Keratinocyte (primary cell): Measurements from ENCODE around the gene ADCY5. TPM values are rescaled to one million over a fixed set of nuclear protein-coding genes. Genes with fewer than 3 reads are reported as not detected.

Experiments used
- DNase-seq: peaks from one replicate; pipeline ENCODE4 v3.0.0-alpha.2; 2011; ENCODE audit warnings: low read depth, missing footprints, low spot score
- FAIRE-seq: peaks from 2 replicates; lab custom pipeline; 2011; peaks lifted over from hg19 to GRCh38; lab: Jason Lieb, UNC
- H2AFZ ChIP-seq: 2 replicates; pipeline ENCODE4 v1.6.0; 2012; ENCODE audit warnings: low read length, control low read depth, inconsistent platforms; ENCODE audit not compliant: control insufficient read depth
- H3K27ac ChIP-seq: 2 replicates; pipeline ENCODE4 v1.5.1; 2011; ENCODE audit warnings: low read length; ENCODE audit not compliant: control insufficient read depth, insufficient read depth
- H3K27me3 ChIP-seq: 3 replicates; pipeline ENCODE4 v1.6.0; 2011; ENCODE audit warnings: low read length; ENCODE audit not compliant: control insufficient read depth, insufficient read depth; ENCODE audit errors: extremely low read depth
- H3K36me3 ChIP-seq, 2 experiments: 2 replicates in 1 of 2; 3 replicates in 1 of 2; pipeline ENCODE4 v1.5.1; 2011; ENCODE audit warnings: low read length in 2 of 2, mild to moderate bottlenecking in 1 of 2; ENCODE audit not compliant: control insufficient read depth in 2 of 2, insufficient read depth in 2 of 2; ENCODE audit errors: extremely low read depth in 1 of 2
- H3K4me1 ChIP-seq: 3 replicates; pipeline ENCODE4 v1.5.1; 2011; ENCODE audit warnings: low read length; ENCODE audit not compliant: control insufficient read depth, insufficient read depth; ENCODE audit errors: extremely low read depth
- H3K4me2 ChIP-seq: 3 replicates; pipeline ENCODE4 v1.6.0; 2011; ENCODE audit warnings: low read depth, low read length; ENCODE audit not compliant: control insufficient read depth, insufficient read depth; ENCODE audit errors: extremely low read depth
- H3K4me3 ChIP-seq, 3 experiments: fragments of 200-600 bp in 1 of 3; sonication (generic) in 1 of 3; 2 replicates in 2 of 3; 3 replicates in 1 of 3; pipeline ENCODE4 v1.5.1; 2011 to 2016; ENCODE audit warnings: low read length in 3 of 3, mild to moderate bottlenecking in 3 of 3, control low read depth in 2 of 3, inconsistent platforms in 1 of 3, low read depth in 1 of 3, mixed read lengths in 1 of 3, mixed run types in 1 of 3, moderate library complexity in 1 of 3; ENCODE audit not compliant: control insufficient read depth in 2 of 3, insufficient read depth in 2 of 3; ENCODE audit errors: extremely low read depth in 1 of 3
- H3K79me2 ChIP-seq: 2 replicates; pipeline ENCODE4 v1.6.0; 2012; ENCODE audit warnings: low read length; ENCODE audit not compliant: control insufficient read depth, insufficient read depth
- H3K9ac ChIP-seq: 3 replicates; pipeline ENCODE4 v1.6.0; 2011; ENCODE audit warnings: low read length; ENCODE audit not compliant: control insufficient read depth, insufficient read depth; ENCODE audit errors: extremely low read depth
- H3K9me1 ChIP-seq: 3 replicates; pipeline ENCODE4 v1.6.0; 2011; ENCODE audit warnings: low read length; ENCODE audit not compliant: control insufficient read depth, insufficient read depth; ENCODE audit errors: extremely low read depth
- H3K9me3 ChIP-seq: 2 replicates; pipeline ENCODE4 v1.5.1; 2012; ENCODE audit warnings: low read depth, low read length; ENCODE audit not compliant: control insufficient read depth
- H4K20me1 ChIP-seq: 3 replicates; pipeline ENCODE4 v1.6.0; 2011; ENCODE audit warnings: low read length; ENCODE audit not compliant: control insufficient read depth, insufficient read depth; ENCODE audit errors: extremely low read depth
- EZH2 ChIP-seq: IDR thresholded peaks from one replicate; pipeline ENCODE4 v1.6.1; 2012; ENCODE audit warnings: inconsistent platforms, mild to moderate bottlenecking, low read length, moderate library complexity
- dilution Hi-C: fragments of 300-500 bp; cut with MboI; formaldehyde crosslinking; loops from one replicate; pipeline ENCODE4 v1.7.0; 2020; ENCODE audit warnings: low sequenced_read_pairs; ENCODE audit not compliant: extremely low pct_ligation_motif_present
- polyA plus RNA-seq, 5 experiments: library from polyadenylated mRNA; depleted of rRNA in 3 of 5; stranded (reverse) in 3 of 5; stranded (forward) in 1 of 5; unstranded in 1 of 5; fragments of >200 nt; gene quantifications; 1 replicate in 1 of 5; 2 replicates in 3 of 5; 3 replicates in 1 of 5; pipeline versions ENCODE4 v1.2.1 to v1.2.3, GENCODE V29; 2011 to 2012; ENCODE audit warnings: missing spikeins in 2 of 5, low read depth in 1 of 5, low replicate concordance in 1 of 5
- TF ChIP-seq, protein P1 (sequence below), 3 experiments: IDR thresholded peaks in 1 of 3; conservative IDR thresholded peaks in 1 of 3; optimal IDR thresholded peaks in 1 of 3; 2 replicates in 2 of 3; 3 replicates in 1 of 3; pipeline versions ENCODE3 to v1.5.1; 2011; ENCODE audit warnings: low read length in 3 of 3, mild to moderate bottlenecking in 3 of 3, moderate library complexity in 2 of 3, control low read depth in 1 of 3, inconsistent platforms in 1 of 3; ENCODE audit not compliant: insufficient read depth in 2 of 3; ENCODE audit errors: extremely low read depth in 1 of 3

Gene ADCY5
- polyA plus RNA-seq, 1 donor (not counting 4 experiments of a cell fraction or from before 2014, with no cell fraction given): not detected

DNA sequence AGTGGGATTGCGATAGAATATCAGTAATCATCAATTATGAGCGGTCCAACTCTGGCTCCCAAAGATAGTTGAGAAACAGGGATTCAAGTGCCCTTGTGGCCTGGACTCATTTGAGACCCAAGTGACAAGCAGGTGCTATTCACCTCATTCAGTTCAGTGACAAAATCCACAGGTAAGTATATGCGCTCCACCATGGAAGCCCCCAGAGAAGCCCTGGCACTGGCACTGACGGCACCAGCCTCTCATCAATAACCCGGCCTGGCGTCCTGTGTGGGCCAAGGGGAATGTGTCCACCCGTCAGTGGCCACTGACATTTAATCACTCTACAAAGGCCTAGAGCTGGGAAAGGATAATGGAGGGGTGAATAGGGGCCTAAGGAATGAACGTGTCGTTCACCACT is 117.2 kb downstream of the ADCY5 start:
- Histone ChIP-seq H3K9me3 (no peaks in the 10 kb centered on the region), H3K9ac (no peak overlapping the region), H4K20me1 (peaks cover 3% of the 10 kb centered on the region), H3K9me1 (no peaks in the 10 kb centered on the region), H3K36me3 (no peaks in the 10 kb centered on the region), H3K4me2 (no peak overlapping the region), H3K4me3 (no peak overlapping the region), H3K79me2 (no peaks in the 10 kb centered on the region), H2AFZ (no peak overlapping the region), H3K27ac (no peak overlapping the region), H3K4me1 (no peaks in the 10 kb centered on the region), H3K27me3 (no peaks in the 10 kb centered on the region)
- FAIRE-seq (no peak), DNase-seq (no peak)
- dilution Hi-C loops: no loop called here
- TF ChIP-seq, protein P1, sequence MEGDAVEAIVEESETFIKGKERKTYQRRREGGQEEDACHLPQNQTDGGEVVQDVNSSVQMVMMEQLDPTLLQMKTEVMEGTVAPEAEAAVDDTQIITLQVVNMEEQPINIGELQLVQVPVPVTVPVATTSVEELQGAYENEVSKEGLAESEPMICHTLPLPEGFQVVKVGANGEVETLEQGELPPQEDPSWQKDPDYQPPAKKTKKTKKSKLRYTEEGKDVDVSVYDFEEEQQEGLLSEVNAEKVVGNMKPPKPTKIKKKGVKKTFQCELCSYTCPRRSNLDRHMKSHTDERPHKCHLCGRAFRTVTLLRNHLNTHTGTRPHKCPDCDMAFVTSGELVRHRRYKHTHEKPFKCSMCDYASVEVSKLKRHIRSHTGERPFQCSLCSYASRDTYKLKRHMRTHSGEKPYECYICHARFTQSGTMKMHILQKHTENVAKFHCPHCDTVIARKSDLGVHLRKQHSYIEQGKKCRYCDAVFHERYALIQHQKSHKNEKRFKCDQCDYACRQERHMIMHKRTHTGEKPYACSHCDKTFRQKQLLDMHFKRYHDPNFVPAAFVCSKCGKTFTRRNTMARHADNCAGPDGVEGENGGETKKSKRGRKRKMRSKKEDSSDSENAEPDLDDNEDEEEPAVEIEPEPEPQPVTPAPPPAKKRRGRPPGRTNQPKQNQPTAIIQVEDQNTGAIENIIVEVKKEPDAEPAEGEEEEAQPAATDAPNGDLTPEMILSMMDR (optimal IDR thresholded peaks at IDR 0.05 in 1 of 3, IDR thresholded peaks at IDR 0.05 in 1 of 3, conservative IDR thresholded peaks at IDR 0.05 in 1 of 3; ENCODE audit: extremely low read depth in 1 of 3, insufficient read depth in 2 of 3, low read length in 3 of 3): no peak
- no peak for TF ChIP-seq EZH2

DNA sequence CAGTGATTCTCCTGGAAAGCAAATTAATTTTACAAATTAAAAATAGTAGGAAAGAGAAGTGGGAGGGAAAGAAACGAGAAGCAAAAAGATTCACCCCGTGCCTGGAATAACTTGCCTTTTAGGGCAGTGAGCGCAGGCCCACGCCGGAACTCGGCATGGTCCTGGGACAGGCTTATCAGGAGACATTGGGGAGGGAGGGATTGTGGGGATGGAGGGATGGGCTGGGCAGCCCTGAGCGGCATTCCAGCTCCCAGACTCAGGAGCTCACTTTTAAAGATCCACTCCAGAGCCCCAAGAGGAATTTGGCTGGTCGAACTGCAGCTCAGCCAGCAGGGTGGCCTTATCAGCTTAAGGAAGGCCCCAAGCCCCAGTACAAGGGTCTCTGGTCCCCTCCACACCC is 117.9 kb downstream of the ADCY5 start:
- TF ChIP-seq, protein P1 (optimal IDR thresholded peaks at IDR 0.05 in 1 of 3, IDR thresholded peaks at IDR 0.05 in 1 of 3, conservative IDR thresholded peaks at IDR 0.05 in 1 of 3; ENCODE audit: extremely low read depth in 1 of 3, insufficient read depth in 2 of 3, low read length in 3 of 3): no peak
- no peak for TF ChIP-seq EZH2
- no peak overlapping the region for H2AFZ ChIP-seq
- H3K4me2 ChIP-seq: no peak overlapping the region
- H4K20me1 ChIP-seq: peaks cover 3% of the 10 kb centered on the region
- no peaks in the 10 kb centered on the region for H3K36me3 ChIP-seq
- no peaks in the 10 kb centered on the region for H3K79me2 ChIP-seq
- H3K4me1 ChIP-seq: no peaks in the 10 kb centered on the region
- DNase-seq (no peak), FAIRE-seq (no peak)
- H3K27me3 ChIP-seq: no peaks in the 10 kb centered on the region
- H3K9ac ChIP-seq: no peak overlapping the region
- dilution Hi-C loops: no loop called here
- H3K4me3 ChIP-seq: no peak overlapping the region
- H3K27ac ChIP-seq: no peak overlapping the region
- H3K9me3 ChIP-seq: no peaks in the 10 kb centered on the region
- H3K9me1 ChIP-seq: no peaks in the 10 kb centered on the region
